BE2C (cell line): ENCODE results near the gene GNAL.

Experiments used
- DNase-seq: peaks from one replicate; pipeline ENCODE4 v3.0.0-alpha.2; 2020
- H3K27me3 ChIP-seq: fragments of 250-450 bp; sonication (Bioruptor Pico); 2 replicates; pipeline ENCODE4 v1.5.1; 2020; ENCODE audit warnings: mild to moderate bottlenecking
- H3K36me3 ChIP-seq: fragments of 250-450 bp; sonication (Bioruptor Pico); 2 replicates; pipeline ENCODE4 v1.5.1; 2020; ENCODE audit warnings: mild to moderate bottlenecking
- H3K4me1 ChIP-seq: fragments of 250-450 bp; sonication (Bioruptor Pico); 2 replicates; pipeline ENCODE4 v1.5.1; 2020
- H3K4me3 ChIP-seq: 2 replicates; pipeline ENCODE4 v1.5.1; 2011; ENCODE audit warnings: low read depth, low read length
- H3K9me3 ChIP-seq: fragments of 250-450 bp; sonication (Bioruptor Pico); 2 replicates; pipeline ENCODE4 v1.5.1; 2020
- CTCF ChIP-seq: IDR thresholded peaks from 2 replicates; pipeline ENCODE4 v1.5.1; 2012; ENCODE audit warnings: mild to moderate bottlenecking, low read depth, low read length

Gene GNAL

DNA sequence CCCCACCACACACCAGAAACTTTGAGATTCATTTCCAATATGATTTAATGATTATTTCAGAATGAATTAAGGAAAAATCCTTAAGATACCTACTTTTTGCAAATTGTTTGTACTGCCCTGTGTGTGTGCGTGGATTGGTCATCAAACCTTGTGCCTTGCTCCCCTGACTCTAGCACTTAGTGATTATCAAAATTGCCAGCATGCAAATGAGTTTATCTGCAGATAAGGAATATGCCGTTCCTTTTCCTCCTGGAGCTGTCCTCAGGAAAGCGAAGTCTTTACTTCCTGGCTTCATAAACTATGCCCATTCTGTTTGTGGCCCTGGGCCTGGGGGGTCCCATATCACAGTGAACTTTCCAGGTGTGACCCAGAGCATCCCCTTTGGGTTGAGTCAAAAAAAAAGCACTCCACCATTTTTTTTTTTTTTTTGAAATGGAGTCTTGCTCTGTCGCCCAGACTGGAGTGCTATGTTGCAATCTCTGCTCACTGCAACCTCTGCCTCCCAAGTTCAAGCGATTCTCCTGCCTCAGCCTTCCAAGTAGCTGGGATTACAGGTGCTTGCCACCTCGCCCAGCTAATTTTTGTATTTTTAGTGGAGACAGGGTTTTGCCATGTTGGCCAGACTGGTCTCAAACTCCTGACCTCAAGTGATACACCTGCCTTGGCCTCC, 173.5 kb downstream of the GNAL start:
- no peak for TF ChIP-seq CTCF
- Histone ChIP-seq H3K27me3 (no peaks in the 10 kb centered on the region), H3K4me1 (no peaks in the 10 kb centered on the region), H3K9me3 (no peaks in the 10 kb centered on the region), H3K4me3 (no peak overlapping the region), H3K36me3 (no peaks in the 10 kb centered on the region)
- DNase-seq, result no peak

DNA sequence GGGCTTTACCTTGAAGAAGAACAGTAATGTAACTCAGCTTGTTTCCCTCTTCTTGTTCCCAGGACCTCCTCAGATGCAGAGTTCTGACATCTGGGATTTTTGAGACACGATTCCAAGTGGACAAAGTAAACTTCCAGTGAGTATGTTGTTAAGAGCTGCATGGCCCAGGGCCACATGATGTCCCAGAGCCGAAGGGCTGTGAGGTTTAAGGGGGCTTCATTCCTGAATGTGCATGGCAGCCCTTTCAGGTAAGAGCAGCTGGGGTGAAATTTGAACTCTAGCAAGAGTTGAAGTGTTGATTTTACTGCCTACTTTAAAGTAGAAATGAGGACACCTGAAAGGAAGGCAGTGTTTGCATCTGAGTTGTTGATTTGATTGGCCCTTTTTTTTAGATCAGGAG, 175.4 kb downstream of the GNAL start:
- Histone ChIP-seq H3K4me1 (no peaks in the 10 kb centered on the region), H3K36me3 (no peaks in the 10 kb centered on the region), H3K4me3 (no peak overlapping the region), H3K9me3 (no peaks in the 10 kb centered on the region), H3K27me3 (no peaks in the 10 kb centered on the region)
- TF ChIP-seq CTCF, result no peak
- no peak for DNase-seq

- H3K36me3 ChIP-seq, result no peaks in the 10 kb centered on the region
- no peaks in the 10 kb centered on the region for H3K4me1 ChIP-seq
- H3K27me3 ChIP-seq, result no peaks in the 10 kb centered on the region
- H3K9me3 ChIP-seq, result no peaks in the 10 kb centered on the region
- no peak for TF ChIP-seq CTCF
- DNase-seq, result no peak
- H3K4me3 ChIP-seq, result no peak overlapping the region
Measured at GRCh38 chr18:11865071-11865470, 176.0 kb downstream of the GNAL start.

GRCh38 chr18:11866329-11866728, 177.3 kb downstream of the GNAL start:
- Histone ChIP-seq H3K27me3 (peaks cover under 1% of the 10 kb centered on the region), H3K4me3 (no peak overlapping the region), H3K4me1 (no peaks in the 10 kb centered on the region), H3K36me3 (no peaks in the 10 kb centered on the region), H3K9me3 (no peaks in the 10 kb centered on the region)
- no peak for TF ChIP-seq CTCF
- no peak for DNase-seq

- no peak for TF ChIP-seq CTCF
- Histone ChIP-seq H3K4me1 (no peaks in the 10 kb centered on the region), H3K27me3 (peaks cover 5% of the 10 kb centered on the region), H3K4me3 (no peak overlapping the region), H3K9me3 (no peaks in the 10 kb centered on the region), H3K36me3 (no peaks in the 10 kb centered on the region)
- DNase-seq, result no peak
Measured at GRCh38 chr18:11866764-11867163, 177.7 kb downstream of the GNAL start.

DNA sequence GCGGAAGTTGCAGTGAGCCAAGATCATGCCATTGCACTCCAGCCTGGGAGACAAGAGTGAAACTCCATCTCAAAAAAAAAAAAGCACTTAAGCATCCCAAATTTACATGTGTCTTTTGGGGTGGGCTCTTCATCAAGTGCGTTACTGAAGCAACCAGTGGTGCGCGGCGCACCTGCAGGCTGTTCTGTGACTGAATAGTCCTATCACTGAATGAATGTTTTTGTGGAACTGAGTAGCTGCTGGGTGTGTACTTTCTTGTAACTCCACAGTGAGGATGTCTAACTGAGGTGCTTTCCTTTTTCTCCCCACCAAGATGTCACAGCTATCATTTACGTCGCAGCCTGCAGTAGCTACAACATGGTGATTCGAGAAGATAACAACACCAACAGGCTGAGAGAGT, 179.2 kb downstream of the GNAL start:
- no peaks in the 10 kb centered on the region for H3K9me3 ChIP-seq
- H3K36me3 ChIP-seq, result no peaks in the 10 kb centered on the region
- H3K4me1 ChIP-seq, result no peaks in the 10 kb centered on the region
- H3K4me3 ChIP-seq, result no peak overlapping the region
- H3K27me3 ChIP-seq, result peaks cover 7% of the 10 kb centered on the region
- no peak for DNase-seq
- TF ChIP-seq CTCF, result no peak
